Activated naive CD4-positive, alpha-beta T cell treated with anti-CD3 and anti-CD28 coated beads, Interleukin-2, amount 50 U/mL, for 24 hours (primary cell): ENCODE results near the gene MED19.

Experiments
- H3K27ac Mint-ChIP-seq: one replicate; pipeline ENCODE4 v1.8.0; 2021; ENCODE audit warnings: mild to moderate bottlenecking, mixed read lengths
- H3K27me3 Mint-ChIP-seq: one replicate; pipeline ENCODE4 v1.8.0; 2021; ENCODE audit warnings: mixed read lengths
- H3K36me3 Mint-ChIP-seq: one replicate; pipeline ENCODE4 v1.8.0; 2021; ENCODE audit warnings: mixed read lengths
- H3K4me1 Mint-ChIP-seq: one replicate; pipeline ENCODE4 v1.8.0; 2021; ENCODE audit warnings: mixed read lengths
- H3K4me3 Mint-ChIP-seq: one replicate; pipeline ENCODE4 v1.8.0; 2021; ENCODE audit warnings: mild to moderate bottlenecking, mixed read lengths
- H3K9me3 Mint-ChIP-seq: one replicate; pipeline ENCODE4 v1.8.0; 2021; ENCODE audit warnings: mixed read lengths

MED19 gene

GRCh38 chr11:57668434-57668782 lies 43.6 kb downstream of the MED19 start:
- H3K9me3 Mint-ChIP-seq: no peaks in the 10 kb centered on the region
- H3K4me1 Mint-ChIP-seq: peaks cover 66% of the 10 kb centered on the region
- peak overlapping the region; percentile 96 for H3K4me3 Mint-ChIP-seq
- H3K36me3 Mint-ChIP-seq: peaks cover 9% of the 10 kb centered on the region
- peak overlapping the region; percentile 99 for H3K27ac Mint-ChIP-seq
- H3K27me3 Mint-ChIP-seq: no peaks in the 10 kb centered on the region

- peak within 1 kb of the TSS; percentile 96 for H3K4me3 Mint-ChIP-seq
- peaks cover 61% of the 10 kb centered on the region for H3K4me1 Mint-ChIP-seq
- H3K27ac Mint-ChIP-seq: peak within 1 kb of the TSS; percentile 100
- H3K27me3 Mint-ChIP-seq: no peaks in the 10 kb centered on the region
- H3K36me3 Mint-ChIP-seq: peaks cover 5% of the 10 kb centered on the region
- H3K9me3 Mint-ChIP-seq: no peaks in the 10 kb centered on the region
Measured at GRCh38 chr11:57667736-57668433, 44.1 kb downstream of the MED19 start, which contains the start of gene ZDHHC5. Gene ZDHHC5, plus strand, starts transcription at chr11:57668114. Its CDS starts 4,977 bp downstream, at chr11:57673091.

DNA sequence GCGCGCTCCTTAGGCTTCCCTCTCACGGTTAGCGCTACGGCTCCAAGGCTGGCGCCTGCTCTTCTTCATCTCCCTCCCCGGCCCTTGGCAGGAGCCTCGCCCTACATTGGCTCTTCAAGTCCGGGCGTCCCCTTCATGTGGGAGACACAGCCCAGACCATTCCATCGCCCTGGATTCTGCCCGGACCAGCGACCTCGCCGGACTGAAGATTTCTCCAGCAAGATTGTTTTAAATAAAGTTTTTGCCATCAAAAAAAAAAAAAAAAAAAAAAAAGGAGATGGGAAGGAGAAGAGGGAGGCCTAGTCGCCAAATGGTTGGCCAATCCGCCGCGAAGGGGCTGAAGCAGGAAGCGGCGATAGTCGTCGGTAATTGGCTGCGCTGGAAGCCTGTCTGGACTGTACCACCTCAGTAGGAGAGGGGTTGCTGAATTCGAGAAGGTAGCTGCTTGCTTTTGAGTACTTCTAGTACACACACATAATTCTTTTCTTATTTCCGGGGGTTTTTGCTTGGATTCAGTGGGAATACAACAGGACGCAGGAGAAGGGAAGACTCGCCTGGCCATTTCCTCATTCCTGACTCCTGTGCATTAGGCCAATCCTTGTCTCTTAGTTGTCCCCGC lies 44.8 kb downstream of the MED19 start:
- no peaks in the 10 kb centered on the region for H3K9me3 Mint-ChIP-seq
- H3K4me3 Mint-ChIP-seq: peak overlapping the region; percentile 96
- peak overlapping the region; percentile 100 for H3K27ac Mint-ChIP-seq
- peaks cover 59% of the 10 kb centered on the region for H3K4me1 Mint-ChIP-seq
- no peaks in the 10 kb centered on the region for H3K27me3 Mint-ChIP-seq
- peaks cover 4% of the 10 kb centered on the region for H3K36me3 Mint-ChIP-seq

DNA sequence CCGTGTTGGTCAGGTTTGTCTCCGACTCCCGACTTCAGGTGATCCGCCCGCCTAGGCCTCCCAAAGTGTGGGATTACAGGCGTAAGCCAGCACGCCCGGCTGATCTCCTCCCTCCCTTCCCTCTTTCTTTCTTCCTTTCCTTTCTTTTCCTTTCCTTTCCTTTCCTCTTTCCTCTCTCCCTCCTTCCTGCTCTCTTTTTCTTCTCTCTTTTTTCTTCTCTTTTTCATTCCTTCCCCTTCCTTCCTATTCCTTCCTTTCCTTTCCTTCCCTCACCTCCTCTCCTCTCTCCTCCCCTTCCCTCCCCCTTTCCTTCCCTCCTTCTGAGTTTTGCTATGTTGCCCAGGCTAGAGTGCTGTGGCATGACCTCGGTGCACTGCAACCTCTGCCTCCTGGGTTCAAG lies 48.0 kb downstream of the MED19 start:
- Mint-ChIP-seq H3K27me3 (no peaks in the 10 kb centered on the region), H3K36me3 (peaks cover 4% of the 10 kb centered on the region), H3K27ac (no peak overlapping the region), H3K4me1 (peaks cover 38% of the 10 kb centered on the region), H3K9me3 (no peaks in the 10 kb centered on the region), H3K4me3 (no peak overlapping the region)

DNA sequence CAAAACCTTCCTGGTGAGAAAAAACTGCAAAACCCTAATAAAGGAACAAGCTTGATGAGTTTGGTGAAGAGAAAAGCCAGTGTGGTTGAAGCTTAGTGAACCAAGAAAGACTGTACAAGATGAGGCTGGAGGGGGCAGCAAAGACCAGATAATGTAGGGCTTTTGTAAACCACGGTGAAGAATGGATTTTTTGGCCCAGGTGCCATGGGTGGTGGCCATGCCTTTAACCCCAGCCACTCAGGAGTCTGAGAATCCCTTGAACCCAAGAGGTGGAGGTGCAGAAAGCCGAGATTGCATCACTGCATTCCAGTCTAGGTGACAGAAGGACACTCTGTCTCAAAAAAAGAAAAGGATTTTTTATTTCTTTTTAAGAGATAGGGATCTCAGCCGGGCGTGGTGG lies 49.1 kb downstream of the MED19 start:
- no peaks in the 10 kb centered on the region for H3K27me3 Mint-ChIP-seq
- H3K4me3 Mint-ChIP-seq: no peak overlapping the region
- no peaks in the 10 kb centered on the region for H3K9me3 Mint-ChIP-seq
- H3K36me3 Mint-ChIP-seq: peaks cover 4% of the 10 kb centered on the region
- H3K27ac Mint-ChIP-seq: no peak overlapping the region
- peaks cover 42% of the 10 kb centered on the region for H3K4me1 Mint-ChIP-seq

DNA sequence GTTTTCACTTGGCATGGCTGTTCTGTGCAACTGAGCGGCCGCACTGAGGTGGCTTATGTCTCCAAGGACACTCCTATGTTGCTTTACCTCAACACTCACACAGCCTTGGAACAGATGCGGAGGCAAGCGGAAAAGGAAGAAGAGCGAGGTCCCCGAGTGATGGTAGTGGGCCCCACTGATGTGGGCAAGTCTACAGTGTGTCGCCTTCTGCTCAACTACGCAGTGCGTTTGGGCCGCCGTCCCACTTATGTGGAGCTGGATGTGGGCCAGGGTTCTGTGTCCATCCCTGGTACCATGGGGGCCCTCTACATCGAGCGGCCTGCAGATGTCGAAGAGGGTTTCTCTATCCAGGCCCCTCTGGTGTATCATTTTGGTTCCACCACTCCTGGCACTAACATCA lies 52.3 kb downstream of the MED19 start:
- H3K27me3 Mint-ChIP-seq: no peaks in the 10 kb centered on the region
- H3K36me3 Mint-ChIP-seq: peaks cover 6% of the 10 kb centered on the region
- H3K4me3 Mint-ChIP-seq: no peak overlapping the region
- H3K27ac Mint-ChIP-seq: no peak overlapping the region
- no peaks in the 10 kb centered on the region for H3K9me3 Mint-ChIP-seq
- peaks cover 37% of the 10 kb centered on the region for H3K4me1 Mint-ChIP-seq

GRCh38 chr11:57658023-57658361 lies 54.0 kb downstream of the MED19 start:
- H3K27ac Mint-ChIP-seq: peak overlapping the region; percentile 98
- H3K4me1 Mint-ChIP-seq: peaks cover 38% of the 10 kb centered on the region
- H3K36me3 Mint-ChIP-seq: peaks cover 6% of the 10 kb centered on the region
- H3K4me3 Mint-ChIP-seq: peak overlapping the region; percentile 100
- no peaks in the 10 kb centered on the region for H3K27me3 Mint-ChIP-seq
- H3K9me3 Mint-ChIP-seq: no peaks in the 10 kb centered on the region

GRCh38 chr11:57657194-57658022 lies 54.6 kb downstream of the MED19 start, which contains the start of gene CLP1:
Gene CLP1, plus strand, starts transcription at chr11:57657762. Its CDS starts 1,715 bp downstream, at chr11:57659477.
- H3K27me3 Mint-ChIP-seq: no peaks in the 10 kb centered on the region
- peaks cover 38% of the 10 kb centered on the region for H3K4me1 Mint-ChIP-seq
- H3K27ac Mint-ChIP-seq: peak within 1 kb of the TSS; percentile 98
- peaks cover 6% of the 10 kb centered on the region for H3K36me3 Mint-ChIP-seq
- H3K4me3 Mint-ChIP-seq: peak within 1 kb of the TSS; percentile 100
- no peaks in the 10 kb centered on the region for H3K9me3 Mint-ChIP-seq

DNA sequence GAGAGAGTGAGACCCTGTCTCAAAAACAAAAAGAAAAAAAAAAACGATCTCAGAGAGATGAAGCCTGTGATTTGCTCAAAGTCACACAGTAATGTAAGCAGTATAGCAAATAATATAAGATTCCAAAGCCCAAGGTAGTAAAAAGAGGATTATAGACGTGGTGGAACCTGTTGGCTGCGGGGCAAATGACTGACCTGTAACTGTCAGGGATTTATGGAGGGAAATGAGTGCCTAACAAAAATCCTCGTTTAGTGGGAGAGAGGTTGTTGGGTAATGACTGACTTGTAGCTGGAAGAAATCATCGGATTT lies 55.2 kb downstream of the MED19 start:
- Mint-ChIP-seq H3K9me3 (no peaks in the 10 kb centered on the region), H3K4me1 (peaks cover 38% of the 10 kb centered on the region), H3K27ac (peak overlapping the region; percentile 56), H3K4me3 (peak overlapping the region; percentile 67), H3K36me3 (peaks cover 6% of the 10 kb centered on the region), H3K27me3 (no peaks in the 10 kb centered on the region)
